ENCODE measurements around the gene ELAC2. TPM values are rescaled to one million over a fixed set of nuclear protein-coding genes. Genes with fewer than 3 reads are reported as not detected.

ELAC2 gene
- total and polyA plus RNA-seq, 2 of the 8 experiments (the other 6 are each of a cell fraction or from before 2014, with no cell fraction given) = 91.6 to 127 TPM

DNA sequence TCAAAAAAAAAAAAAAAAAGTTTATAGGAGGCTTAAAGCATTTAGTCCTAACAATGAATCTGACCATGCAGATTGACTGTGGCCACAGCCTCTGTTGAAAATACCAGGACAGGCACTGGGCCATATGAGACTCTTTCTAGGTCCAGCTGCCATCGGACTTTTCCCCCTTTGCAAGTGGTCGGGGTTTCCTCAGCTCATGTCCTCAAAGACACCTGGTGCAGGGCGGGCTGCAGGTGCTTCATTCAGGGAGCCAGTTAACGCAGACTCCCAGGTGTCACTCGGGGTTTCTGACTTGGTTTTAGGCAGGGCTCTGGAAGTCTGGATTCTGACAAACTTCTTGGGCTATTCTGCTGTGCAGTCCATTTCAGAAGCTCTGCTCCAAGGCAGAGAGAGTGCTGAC lies 20.9 kb downstream of the ELAC2 start (continued):
- no peak for TF ChIP-seq RXRA (IDR thresholded peaks at IDR 0.05; ENCODE audit: insufficient read depth, low read depth, low read length)
- no peak for TF ChIP-seq SAP30 (IDR thresholded peaks at IDR 0.05; ENCODE audit: insufficient read depth, insufficient replicate concordance, low read length)
- no peak for TF ChIP-seq TAF1 (IDR thresholded peaks at IDR 0.05; ENCODE audit: low read depth, low read length)
- TF ChIP-seq CHD2 (IDR thresholded peaks at IDR 0.05; ENCODE audit: low read length) = no peak
- no peak for TF ChIP-seq YY1 (IDR thresholded peaks at IDR 0.05; ENCODE audit: low read depth, low read length)
- TF ChIP-seq MAX (IDR thresholded peaks at IDR 0.05) = no peak
- TF ChIP-seq SP1 (IDR thresholded peaks at IDR 0.05; ENCODE audit: low read depth, low read length) = no peak
- no peak for TF ChIP-seq CREB1 (IDR thresholded peaks at IDR 0.05)

All from H1 (cell line).